ENCODE data around the gene OAT. TPM values are rescaled to one million over a fixed set of nuclear protein-coding genes. Genes with fewer than 3 reads are reported as not detected.

OAT gene
- total and polyA plus RNA-seq, 4 donors, result 26.2 to 75.3 (median 53.7) TPM

- TF ChIP-seq, protein P1, sequence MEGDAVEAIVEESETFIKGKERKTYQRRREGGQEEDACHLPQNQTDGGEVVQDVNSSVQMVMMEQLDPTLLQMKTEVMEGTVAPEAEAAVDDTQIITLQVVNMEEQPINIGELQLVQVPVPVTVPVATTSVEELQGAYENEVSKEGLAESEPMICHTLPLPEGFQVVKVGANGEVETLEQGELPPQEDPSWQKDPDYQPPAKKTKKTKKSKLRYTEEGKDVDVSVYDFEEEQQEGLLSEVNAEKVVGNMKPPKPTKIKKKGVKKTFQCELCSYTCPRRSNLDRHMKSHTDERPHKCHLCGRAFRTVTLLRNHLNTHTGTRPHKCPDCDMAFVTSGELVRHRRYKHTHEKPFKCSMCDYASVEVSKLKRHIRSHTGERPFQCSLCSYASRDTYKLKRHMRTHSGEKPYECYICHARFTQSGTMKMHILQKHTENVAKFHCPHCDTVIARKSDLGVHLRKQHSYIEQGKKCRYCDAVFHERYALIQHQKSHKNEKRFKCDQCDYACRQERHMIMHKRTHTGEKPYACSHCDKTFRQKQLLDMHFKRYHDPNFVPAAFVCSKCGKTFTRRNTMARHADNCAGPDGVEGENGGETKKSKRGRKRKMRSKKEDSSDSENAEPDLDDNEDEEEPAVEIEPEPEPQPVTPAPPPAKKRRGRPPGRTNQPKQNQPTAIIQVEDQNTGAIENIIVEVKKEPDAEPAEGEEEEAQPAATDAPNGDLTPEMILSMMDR (IDR thresholded peaks at IDR 0.05; ENCODE audit: control extremely low read depth, extremely low read depth), result no peak
- Histone ChIP-seq H3K27me3 (ENCODE audit: control insufficient read depth in 3 of 3, insufficient read depth in 3 of 3, low read length in 2 of 3) (no peaks in the 10 kb centered on the region), H3K9me3 (ENCODE audit: control insufficient read depth in 4 of 4, insufficient read depth in 3 of 4, low read length in 3 of 4) (no peaks in the 10 kb centered on the region), H3K27ac (ENCODE audit: low read depth in 1 of 2, low read length in 1 of 2) (no peak overlapping the region), H3K4me1 (ENCODE audit: control insufficient read depth in 5 of 5, insufficient read depth in 5 of 5, low read length in 5 of 5) (peaks cover 0 to 5% (median 0%) of the 10 kb centered on the region in 5 donors), H3K9ac (ENCODE audit: insufficient read depth in 1 of 2, low read length in 2 of 2) (no peak overlapping the region), H3K36me3 (ENCODE audit: control insufficient read depth in 4 of 4, insufficient read depth in 4 of 4, low read length in 4 of 4) (no peaks in the 10 kb centered on the region), H3K4me3 (no peak overlapping the region)
- 85 to 86% methylated on average over 9 of the region's 9 CpGs for WGBS, 2 donors
- ATAC-seq (ENCODE audit: insufficient read depth, low FRiP score) (no peak), DNase-seq (no peak)
Measured at GRCh38 chr10:124388476-124388822, 30.3 kb downstream of the OAT start.

GRCh38 chr10:124387078-124387874 lies 31.4 kb downstream of the OAT start:
- H3K9me3 ChIP-seq (ENCODE audit: control insufficient read depth in 4 of 4, insufficient read depth in 3 of 4, low read length in 3 of 4), result no peaks in the 10 kb centered on the region
- TF ChIP-seq, protein P1 (IDR thresholded peaks at IDR 0.05; ENCODE audit: control extremely low read depth, extremely low read depth), result no peak
- no peaks in the 10 kb centered on the region for H3K36me3 ChIP-seq (ENCODE audit: control insufficient read depth in 4 of 4, insufficient read depth in 4 of 4, low read length in 4 of 4)
- H3K27ac ChIP-seq (ENCODE audit: low read depth in 1 of 2, low read length in 1 of 2), result no peak overlapping the region
- H3K27me3 ChIP-seq (ENCODE audit: control insufficient read depth in 3 of 3, insufficient read depth in 3 of 3, low read length in 2 of 3), result no peaks in the 10 kb centered on the region
- ATAC-seq (ENCODE audit: insufficient read depth, low FRiP score) (no peak), DNase-seq (no peak)
- peaks cover 0 to 5% (median 0%) of the 10 kb centered on the region in 5 donors for H3K4me1 ChIP-seq (ENCODE audit: control insufficient read depth in 5 of 5, insufficient read depth in 5 of 5, low read length in 5 of 5)
- H3K9ac ChIP-seq (ENCODE audit: insufficient read depth in 1 of 2, low read length in 2 of 2), result no peak overlapping the region
- H3K4me3 ChIP-seq, result no peak overlapping the region
- WGBS, 2 donors, result 77 to 80% methylated on average over 10 of the region's 10 CpGs

- ATAC-seq (ENCODE audit: insufficient read depth, low FRiP score) (no peak), DNase-seq (no peak)
- no peak overlapping the region for H3K27ac ChIP-seq (ENCODE audit: low read depth in 1 of 2, low read length in 1 of 2)
- no peak overlapping the region for H3K9ac ChIP-seq (ENCODE audit: insufficient read depth in 1 of 2, low read length in 2 of 2)
- 82 to 91% methylated on average over 21 of the region's 21 CpGs for WGBS, 2 donors
- no peaks in the 10 kb centered on the region for H3K9me3 ChIP-seq (ENCODE audit: control insufficient read depth in 4 of 4, insufficient read depth in 3 of 4, low read length in 3 of 4)
- H3K4me1 ChIP-seq (ENCODE audit: control insufficient read depth in 5 of 5, insufficient read depth in 5 of 5, low read length in 5 of 5), result peaks cover 0 to 5% (median 0%) of the 10 kb centered on the region in 5 donors
- peaks cover 0 to 3% (median 0%) of the 10 kb centered on the region in 3 donors for H3K27me3 ChIP-seq (ENCODE audit: control insufficient read depth in 3 of 3, insufficient read depth in 3 of 3, low read length in 2 of 3)
- no peak overlapping the region for H3K4me3 ChIP-seq
- TF ChIP-seq, protein P1 (IDR thresholded peaks at IDR 0.05; ENCODE audit: control extremely low read depth, extremely low read depth), result no peak
- no peaks in the 10 kb centered on the region for H3K36me3 ChIP-seq (ENCODE audit: control insufficient read depth in 4 of 4, insufficient read depth in 4 of 4, low read length in 4 of 4)
Measured at GRCh38 chr10:124386186-124387077, 32.3 kb downstream of the OAT start.
